Hepatocyte (in vitro differentiated cells): Measurements from ENCODE around the gene PTGER3.

Experiments
- CTCF ChIP-seq: fragments of 200-600 bp; sonication (generic); IDR thresholded peaks from 2 replicates; pipeline ENCODE4 v1.5.1; 2016; ENCODE audit warnings: antibody characterized with exemption, mild to moderate bottlenecking; ENCODE audit not compliant: poor library complexity
- EZH2 ChIP-seq: fragments of 200-600 bp; sonication (generic); IDR thresholded peaks from 2 replicates; pipeline ENCODE4 v1.6.1; 2016; ENCODE audit warnings: antibody characterized with exemption, mild to moderate bottlenecking, borderline replicate concordance

DNA sequence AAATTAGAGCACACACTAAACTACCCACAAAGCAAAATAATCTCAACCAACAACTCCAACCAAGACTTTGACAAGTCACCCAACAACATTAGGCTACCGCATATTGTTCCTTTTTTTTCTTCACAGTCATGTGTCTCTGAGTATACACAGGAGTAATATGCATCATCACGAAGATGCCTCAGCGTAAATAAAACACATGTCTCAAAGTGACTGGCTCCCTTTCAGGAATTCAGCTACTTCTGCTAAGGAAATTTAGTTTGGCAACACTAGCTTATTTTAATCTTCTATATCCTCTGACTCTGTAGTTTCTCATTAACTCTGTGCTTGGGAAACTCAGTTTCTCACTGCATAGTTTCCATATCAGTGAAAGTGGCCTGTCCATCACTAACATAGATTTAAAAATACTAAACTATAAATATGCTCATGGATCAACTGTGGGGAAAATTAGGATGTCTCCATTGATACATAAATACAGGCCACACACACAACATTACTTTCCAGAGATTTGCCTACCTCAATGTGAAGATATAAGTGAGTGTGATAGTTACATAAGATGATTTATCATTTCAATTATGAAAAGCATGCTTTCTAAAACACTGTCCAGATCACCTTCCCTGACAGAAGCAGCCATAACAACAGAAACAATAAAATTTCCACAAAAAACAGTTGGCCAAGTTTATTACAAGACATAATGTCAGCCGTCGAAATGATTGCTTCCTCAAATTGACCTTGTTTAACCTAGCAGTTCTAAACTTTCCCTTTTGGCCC, 113.2 kb downstream of the PTGER3 start:
- TF ChIP-seq CTCF = no peak
- no peak for TF ChIP-seq EZH2
